ENCODE data around the gene PRR36.

- TF ChIP-seq CTCF (IDR thresholded peaks at IDR 0.05) (no peak), EZH2 (IDR thresholded peaks at IDR 0.05; ENCODE audit: borderline replicate concordance, insufficient read depth, low read depth, low read length, poor library complexity, severe bottlenecking) (no peak)
These were observed 39.9 kb upstream of the PRR36 start for GRCh38 chr19:7914099-7914498.
